ENCODE results near the gene RSF1.
"Not testable (repeated sequence)": the region's sequence is repeated elsewhere in the genome, so short reads cannot be mapped to it uniquely, and the experiment has no call there.

RSF1 gene

DNA sequence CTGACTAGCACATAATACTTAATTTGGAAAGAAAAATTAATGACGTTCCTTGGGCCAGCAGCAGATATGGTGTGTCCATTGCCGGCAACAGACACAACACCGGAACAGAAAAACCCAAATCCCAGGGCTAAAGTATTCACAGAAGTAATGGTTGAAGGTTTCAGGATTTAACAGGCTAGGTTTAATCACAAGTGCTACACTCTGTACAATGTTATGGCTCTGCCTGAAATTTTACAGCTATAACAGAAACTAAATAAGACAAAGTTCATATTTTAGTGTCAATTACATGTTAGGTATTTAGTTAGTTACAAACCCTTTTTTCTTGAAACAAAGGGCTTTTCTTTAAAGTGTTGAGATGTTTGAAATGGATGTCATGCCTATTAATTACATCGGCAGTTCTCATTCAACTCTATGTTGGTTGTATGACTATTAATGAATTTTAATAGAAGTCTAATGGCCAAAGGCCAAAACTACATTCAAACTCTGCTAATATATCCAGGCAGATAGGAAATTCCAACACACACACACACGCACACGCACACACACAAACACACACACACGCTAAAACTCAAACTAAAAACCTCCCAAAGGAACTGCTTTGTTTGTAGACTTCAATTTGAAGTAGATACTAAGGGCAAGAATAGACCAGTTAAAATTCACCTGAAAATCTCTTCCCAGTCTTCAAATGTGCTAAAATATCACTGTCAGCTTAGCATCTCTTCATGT, 155.1 kb downstream of the RSF1 start:
- no peak for DNase-seq

DNA sequence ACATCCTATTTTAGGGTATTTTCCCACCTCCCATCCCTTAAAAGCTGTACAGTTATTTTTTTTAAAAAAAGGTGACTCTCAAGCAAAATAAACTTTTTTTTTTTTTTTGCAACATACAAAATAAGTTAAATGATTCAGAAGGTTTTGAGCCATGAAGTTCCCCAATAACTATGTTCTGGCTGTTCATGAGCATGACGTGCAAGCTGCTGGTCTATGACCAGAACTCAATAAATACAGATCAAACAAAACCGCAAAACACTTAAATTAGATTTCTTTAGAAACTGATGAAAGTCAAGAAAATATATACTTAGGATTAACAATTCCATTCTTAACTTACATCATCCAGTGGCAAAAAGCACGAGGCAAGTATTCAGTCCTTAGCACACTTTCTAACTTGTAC, 158.9 kb downstream of the RSF1 start:
- DNase-seq, result no peak

DNA sequence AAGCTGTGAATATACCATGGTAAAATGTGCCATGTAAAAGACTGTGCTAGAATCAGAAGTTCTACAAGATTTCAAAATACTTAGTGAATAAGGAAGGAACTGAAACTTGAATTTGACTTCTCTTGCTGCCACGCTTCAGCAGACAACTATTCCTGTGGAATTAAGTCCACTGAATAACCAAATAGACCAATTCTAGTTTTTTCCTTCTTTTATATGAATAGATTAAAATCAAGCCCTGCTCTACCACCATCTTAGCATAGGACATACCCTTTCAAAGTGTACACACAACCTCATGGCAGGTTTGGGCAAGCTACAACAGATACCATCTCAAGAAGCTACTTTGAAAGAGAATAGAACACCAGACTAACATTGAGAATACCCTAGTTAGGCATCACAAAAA, 159.6 kb downstream of the RSF1 start:
- no peak for DNase-seq

DNA sequence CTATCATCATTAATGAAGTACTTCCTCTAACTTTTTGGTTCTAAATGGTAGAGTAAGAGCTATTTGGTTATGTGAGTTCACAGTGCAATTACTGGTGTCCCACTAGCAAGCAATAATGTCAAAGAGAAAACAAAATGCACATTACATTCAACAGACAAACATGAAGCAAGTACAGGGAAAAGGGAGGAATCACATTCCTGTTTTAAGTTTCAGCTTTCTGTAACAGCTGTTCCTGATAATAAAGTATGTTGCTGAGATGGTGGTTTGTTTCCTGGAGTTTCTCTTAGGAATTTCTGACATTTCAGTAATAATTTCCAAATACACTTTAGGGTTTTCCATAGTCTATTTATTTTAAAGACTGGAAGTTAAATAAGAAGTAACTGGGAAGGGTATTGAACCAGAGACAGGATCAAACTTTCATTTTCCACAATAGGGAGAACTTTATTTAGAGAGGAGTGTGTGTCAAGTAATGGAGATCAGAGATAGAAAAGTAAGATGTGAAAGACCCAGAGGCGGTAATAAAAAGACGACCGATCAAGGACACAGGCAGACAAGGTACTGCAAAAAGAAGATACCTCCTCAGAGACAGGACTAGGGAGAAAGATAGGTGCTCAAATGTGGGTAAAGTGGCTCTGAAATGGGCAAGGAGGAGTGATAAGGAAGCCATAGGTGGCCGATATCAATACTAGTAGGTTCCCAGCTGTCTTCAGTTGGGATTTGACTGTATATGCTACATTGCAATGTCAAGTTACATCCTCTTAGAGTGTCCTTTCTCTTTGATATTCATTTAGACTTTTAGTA, 162.1 kb downstream of the RSF1 start:
- DNase-seq, result no peak

DNA sequence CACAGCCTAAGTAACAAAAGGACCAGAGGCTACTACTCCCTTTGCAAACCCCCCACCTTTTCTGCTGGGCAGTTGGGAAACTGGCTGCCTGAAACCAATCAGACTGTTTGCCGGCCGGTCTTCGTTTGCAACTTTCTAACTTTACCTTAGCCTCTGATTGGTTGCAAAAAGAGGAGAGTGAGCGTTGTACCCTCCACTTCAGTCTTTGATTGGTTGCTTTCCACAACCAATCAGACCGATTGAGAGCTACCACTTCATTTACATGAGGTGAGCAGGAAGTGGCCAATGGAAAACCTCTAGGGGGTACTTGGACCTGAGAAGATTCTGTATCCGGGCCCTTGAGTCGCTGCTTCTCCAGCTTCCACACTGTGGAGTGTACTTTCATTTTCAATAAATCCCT, 164.2 kb downstream of the RSF1 start:
- no peak for DNase-seq

DNA sequence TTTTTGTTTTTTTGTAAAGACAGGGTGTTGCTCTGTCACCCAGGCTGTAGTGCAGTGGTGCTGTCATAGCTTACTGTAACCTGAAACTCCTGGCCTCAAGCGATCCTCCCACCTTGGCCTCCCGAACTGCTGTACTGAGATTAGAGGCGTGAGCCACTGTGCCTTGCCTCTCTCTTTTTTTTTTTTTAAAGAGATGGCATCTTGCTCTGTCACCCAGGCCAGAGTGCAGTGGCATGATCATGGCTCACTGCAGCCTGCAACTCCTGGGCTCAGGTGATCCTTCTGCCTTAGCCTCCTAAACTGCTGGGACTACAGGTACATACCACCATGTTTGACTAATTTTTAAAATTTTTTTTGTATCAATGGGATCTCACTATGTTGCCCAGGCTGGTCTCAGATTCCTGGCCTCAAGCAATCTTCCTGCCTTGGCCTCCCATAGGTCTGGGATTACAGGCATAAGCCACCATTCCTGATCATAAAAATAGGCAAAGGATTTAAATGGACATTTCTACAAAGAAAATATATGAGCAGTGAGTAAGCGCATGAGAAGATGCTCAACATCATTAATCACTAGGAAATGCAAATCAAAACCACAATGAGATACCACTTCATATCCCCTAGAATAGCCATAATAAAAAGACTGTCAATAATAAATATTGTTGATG, 165.6 kb downstream of the RSF1 start:
- DNase-seq, result no peak

DNA sequence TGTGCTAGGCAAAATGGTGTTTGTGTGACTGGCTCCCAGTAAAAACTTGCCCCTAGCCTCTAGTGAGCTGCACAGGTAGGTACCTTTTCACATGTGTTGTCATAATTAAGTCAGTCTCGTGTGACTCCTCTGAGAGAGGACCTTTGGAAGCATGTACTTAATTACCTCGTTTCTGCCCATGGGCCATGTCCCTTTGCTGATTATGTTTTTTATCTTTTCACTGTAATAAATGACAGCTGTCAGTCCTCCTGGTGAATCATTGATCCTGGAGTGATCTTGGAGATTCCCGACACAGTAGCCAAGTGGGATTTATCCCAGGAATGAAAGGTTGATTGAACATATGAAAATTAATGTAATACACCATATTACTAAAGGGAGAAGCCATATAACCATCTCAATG, 170.4 kb downstream of the RSF1 start:
- no peak for DNase-seq

DNA sequence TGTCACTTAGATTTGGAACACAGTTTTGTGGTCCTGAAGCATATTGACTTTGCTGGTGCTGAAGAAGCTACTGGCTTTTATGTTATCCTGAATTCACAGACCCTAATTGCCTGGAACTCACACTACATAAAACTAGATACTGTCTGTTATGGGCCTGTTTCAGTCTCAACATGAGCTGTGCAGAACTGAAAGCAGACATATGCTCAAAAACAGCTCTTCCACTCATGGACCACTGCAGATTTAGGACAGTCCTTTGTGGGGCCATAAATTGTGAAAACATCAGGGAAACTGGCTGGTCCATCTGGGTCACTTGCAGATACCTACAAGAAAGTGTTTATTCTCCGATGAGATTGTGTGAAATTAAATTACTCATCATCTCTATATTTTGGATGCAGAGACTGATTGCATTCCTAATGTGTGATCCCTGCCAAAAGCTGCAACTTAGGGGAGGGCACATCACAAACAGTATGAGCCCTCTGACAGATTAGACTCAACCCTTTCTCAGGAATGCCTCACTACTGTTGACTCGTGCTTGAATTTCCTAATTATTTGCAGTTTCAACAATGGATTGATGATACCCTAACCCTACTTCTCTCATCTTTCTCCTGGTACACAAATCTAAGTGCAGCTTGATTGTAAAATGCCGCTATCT, 172.7 kb downstream of the RSF1 start:
- no peak for DNase-seq

DNA sequence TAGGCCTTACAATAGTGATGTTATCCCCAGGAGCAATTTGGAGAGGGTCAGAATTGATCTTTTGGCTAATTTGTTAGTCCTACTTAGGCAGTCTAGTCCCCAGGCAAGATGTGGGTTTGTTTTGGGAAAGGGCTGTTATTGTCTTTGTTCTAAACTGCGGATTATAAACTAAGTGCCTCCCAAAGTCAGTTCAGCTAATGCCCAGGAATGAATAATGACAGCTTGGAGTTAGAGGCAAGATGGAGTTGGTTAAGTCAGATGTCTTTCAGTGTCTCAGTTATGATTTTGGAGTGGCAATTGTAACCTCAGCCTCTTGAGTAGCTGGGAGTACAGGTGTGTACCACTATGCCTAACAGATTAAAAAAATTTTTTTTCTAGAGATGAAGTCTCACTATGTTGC, 175.6 kb downstream of the RSF1 start:
- DNase-seq, result no peak

DNA sequence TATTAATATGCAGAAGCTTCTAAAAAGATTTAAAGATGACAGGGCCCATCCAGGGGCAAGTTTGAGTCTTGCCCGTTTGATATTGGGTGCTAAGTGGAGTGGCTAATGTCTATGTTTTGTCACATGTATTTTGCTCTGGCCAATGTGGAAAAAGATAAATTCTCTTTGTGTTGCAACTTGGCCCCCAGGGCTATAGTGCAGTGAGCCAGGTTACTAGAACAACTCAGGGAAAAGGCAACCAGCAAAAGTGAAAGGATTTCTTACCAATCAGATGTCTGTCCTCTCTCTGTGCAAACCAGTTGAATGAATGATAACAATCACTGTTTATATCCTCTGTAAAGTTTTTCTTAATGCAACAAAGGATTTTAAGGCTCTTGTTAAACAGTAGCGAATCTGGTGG, 178.3 kb downstream of the RSF1 start:
- DNase-seq, result no peak

DNA sequence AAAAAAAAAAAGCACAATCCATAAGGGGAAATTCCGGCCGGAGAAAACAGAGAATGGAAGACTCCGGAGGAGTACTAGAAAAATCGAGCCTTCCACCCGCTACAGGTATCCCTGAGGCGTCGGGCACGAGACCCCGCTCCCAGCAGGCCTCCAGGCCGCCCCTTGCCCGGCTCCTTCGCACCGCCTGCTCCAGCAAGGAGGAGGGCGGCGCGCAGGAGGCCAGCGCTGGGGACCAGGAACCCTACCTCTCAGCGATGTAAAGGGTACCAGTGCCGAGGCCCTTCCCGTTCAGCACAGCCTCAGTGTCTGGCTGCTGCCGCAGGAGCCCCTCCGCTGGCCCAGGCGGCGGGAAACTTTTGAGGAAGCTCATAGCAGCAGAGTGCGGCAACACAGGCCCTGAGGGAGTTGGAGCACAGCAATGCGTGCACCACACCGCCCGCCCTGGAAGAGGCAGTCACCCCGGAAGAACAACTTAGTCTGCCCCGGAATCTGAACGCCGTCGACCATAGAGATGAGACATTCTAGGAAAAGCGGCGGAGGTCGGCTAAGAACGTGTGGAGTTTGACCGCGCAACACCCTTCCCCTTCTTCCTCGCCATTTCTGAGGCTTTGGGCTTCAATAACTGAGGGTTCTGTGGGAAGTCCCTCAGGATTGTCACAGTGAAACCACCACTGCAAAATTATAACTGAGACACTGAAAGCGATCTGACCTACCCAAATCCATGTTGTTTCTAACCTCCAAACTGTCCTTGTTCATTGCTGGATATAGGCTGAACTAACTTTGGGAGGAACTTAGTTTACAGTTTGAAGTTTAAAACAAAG, 183.0 kb downstream of the RSF1 start, which contains the start of gene CLNS1A:
Gene CLNS1A (minus strand): TSS at position 450 of the 821 bp plus-strand sequence. CDS start 80 bp downstream, at position 370.
- DNase-seq, result peak; percentile 95

DNA sequence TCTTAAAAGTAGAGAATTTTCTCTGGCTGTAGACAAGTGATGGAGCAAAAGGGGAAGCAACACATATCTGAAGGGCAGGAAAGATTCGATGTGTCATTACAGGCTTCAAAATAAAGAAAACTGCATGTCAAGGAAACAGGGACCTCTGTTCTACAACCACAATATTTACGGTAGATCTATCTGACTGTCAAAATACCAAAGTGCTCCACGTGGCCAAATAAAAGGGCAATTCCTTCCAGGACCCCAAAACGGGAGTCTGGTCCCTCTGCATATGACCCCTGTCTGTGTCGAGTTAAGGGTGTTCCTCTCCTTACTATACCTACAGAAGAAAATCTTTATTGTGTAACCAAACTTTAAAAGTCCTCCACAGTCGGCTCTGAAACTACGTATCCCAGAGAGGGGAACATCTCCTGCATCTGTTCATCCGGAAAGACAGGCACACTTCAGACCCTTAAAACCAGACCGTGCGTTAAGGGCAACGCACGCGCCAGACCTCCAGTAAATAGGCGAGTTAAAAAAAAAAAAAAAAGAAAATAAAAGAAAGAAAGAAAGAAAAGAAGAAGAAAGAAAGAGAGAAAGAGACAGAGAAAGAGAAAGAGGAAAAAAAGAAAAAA, 183.7 kb downstream of the RSF1 start:
- DNase-seq, result no peak

DNA sequence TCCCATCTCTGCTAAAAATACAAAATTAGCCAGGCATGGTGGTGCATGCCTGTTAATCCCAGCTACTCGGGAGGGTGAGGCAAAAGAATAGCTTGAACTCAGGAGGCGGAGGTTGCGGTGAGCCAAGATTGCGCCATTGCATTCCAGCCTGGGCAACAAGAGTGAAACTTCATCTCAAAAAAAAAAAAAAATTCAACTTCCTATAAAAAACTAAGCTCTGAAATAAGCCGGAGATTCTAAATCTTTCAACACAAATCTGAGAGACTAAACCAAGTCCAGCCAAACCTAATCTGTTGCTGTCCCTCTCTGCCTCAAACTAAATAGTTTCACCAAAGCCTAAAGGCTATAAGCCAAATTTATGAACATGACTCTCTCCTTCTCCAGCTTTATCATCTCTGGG, 186.6 kb downstream of the RSF1 start:
- not testable (repeated sequence) for DNase-seq

DNA sequence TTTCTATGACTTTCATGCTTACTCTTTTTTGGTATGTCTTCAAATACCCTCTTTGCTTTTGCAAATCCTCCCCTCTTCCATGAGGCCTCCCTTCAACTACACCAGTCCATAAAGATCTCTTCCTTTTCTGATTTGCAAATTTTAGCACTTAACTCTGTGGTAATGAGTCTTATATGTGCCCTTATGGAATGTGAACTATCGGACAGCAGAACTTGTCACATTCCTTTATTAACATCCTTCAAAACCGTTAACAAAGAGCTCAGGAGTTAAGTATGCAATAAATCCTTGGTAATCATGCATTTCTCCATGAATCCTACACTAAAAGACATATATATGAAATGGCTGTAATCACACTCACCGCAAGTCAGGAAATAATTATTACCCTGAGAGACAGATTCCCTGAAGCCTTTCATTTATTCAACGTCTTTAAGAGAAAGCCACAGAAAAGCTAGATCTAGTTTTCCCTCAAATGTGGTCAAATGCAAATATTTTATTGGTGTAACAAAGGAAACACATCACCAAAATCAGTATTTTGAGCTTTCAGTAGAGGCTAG, 190.3 kb downstream of the RSF1 start:
- DNase-seq, result peak; percentile 74

DNA sequence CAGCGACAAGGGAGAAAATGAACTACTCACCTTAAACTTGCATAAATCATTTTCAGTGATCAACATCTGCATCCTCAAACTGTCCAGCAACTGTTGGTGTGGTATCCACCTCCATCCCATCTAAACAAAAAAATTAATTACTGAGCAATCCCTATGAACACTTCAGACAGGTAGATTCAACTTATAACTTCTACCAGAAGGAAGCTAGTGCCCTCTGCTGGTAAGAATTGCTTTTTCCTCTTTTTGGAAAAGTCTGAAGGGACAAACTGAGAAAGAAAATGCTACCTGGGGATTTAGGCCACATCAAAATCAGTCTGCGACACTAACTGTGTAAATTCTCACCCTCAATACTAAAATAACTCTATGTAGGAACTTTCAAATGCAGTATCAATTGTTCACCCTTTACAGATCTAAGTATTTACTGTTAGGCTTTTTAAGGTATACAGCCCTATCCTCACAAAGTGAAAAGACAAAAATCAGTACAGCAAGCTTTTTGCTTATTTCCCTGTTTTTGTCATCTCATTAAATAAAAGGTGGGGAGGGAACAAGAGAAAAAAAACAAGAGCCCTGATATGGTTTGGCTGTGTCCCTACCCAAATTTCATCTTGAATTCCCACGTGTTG, 200.8 kb downstream of the RSF1 start:
- peak; percentile 32 for DNase-seq

DNA sequence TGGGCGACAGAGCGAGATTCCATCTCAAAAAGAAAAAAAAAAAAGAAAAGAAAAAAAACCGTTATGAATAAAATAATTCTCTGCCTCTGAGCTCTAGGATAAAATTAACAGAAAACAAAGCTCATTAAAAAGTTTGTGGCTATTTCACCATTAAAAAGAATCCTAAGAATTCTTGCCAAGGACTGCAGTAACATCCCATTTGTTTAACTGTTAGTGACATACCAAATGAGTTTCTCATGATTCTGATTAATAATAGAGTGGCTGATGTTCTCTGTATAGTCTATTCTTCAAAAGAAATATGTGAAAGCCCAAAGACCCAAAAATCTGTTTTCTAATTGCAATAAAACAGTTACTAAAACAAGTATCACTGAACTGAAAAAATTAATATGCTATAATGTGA, 202.6 kb downstream of the RSF1 start:
- DNase-seq, result no peak

DNA sequence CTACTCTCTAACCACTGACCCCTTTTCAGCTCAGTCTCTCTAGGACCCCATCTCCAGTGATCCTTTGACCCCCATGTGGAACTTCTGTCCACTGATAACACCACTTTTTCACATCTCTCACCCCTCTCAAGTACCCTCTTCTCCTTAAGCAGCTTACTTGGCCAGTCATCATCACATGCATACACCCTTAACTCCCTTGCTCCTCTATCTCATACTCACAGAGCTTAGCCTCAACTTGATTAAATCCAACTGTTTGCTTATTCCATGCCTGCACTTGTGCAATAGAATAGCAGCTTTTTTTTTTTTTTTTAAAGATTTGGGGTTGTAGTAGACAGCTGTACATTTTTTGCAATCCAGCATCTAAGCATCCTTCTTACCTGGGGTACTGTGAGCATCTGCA, 208.6 kb downstream of the RSF1 start:
- DNase-seq, result no peak
